Ramos (cell line): ENCODE results near the gene TCERG1L.
"Not testable (repeated sequence)": the region's sequence is repeated elsewhere in the genome, so short reads cannot be mapped to it uniquely, and the experiment has no call there.

ENCODE experiments used
- in situ Hi-C: fragments of 300-500 bp; cut with MboI; formaldehyde crosslinking; loops from one replicate; pipeline ENCODE4 v1.14.3; 2022; ENCODE audit warnings: low sequenced_read_pairs; ENCODE audit not compliant: unreplicated experiment

Gene TCERG1L

GRCh38 chr10:131155218-131155875 is 156.2 kb downstream of the TCERG1L start:
- in situ Hi-C loops: no loop called here

DNA sequence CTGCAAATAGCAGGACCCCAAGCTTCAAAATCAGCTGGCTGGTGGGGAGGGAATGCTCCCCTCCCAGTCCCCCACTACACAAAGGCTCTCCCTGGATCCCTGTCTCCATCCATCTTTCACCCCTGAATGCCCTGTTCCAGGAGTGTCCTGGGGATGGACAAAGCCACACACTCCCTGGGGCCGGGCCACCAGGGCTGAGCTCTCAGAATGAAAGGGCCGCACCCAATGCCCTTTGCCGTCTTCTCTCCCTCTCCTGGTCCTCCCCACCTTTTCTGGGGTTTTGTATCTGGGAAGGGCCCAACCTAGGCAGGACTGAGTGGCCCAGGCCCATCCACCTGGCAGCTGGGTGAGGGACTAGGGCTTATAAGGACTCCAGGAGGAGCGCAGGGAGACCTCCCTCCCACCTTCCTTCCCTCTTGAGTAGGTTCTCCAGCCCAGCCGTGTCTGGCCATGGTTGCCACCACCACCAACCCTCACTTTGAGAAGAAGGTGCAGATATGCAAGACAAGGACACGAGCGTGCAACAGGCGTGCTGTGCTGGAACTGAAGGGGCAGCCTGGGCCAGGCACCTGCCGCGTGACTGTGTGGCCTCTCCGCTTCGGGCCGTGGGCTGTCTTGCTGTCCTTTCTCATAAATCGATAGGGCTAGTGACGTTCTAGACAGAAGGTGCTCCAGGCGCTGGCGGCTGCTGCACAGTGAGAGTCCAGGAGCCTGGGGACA is 157.1 kb downstream of the TCERG1L start:
- in situ Hi-C loops: no loop called here

- in situ Hi-C loops: not testable (repeated sequence)
These were observed 159.1 kb downstream of the TCERG1L start for GRCh38 chr10:131152456-131152855.

GRCh38 chr10:131150126-131150525 is 161.4 kb downstream of the TCERG1L start:
- in situ Hi-C loops: no loop called here

GRCh38 chr10:131149586-131149985 is 161.9 kb downstream of the TCERG1L start:
- in situ Hi-C loops: no loop called here

DNA sequence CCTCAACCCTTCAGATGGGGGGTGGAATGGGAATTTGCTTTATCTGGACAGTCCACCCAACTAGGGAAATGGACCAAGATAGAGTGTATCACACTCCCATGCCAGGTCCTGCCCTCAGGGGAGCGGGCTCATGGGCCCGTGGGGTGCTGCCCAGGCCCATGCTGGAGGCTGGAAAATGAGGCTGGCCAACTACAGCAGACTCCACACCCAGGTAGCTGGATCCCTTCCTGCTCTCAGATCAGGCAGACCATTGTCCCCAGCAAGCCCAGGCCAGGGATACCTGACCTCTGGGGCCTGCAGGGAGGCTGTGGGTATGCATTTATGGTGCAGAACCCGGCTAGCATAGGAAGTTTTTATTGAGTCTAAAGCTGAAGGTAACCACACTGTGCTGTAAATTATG is 162.4 kb downstream of the TCERG1L start:
- in situ Hi-C loops: no loop called here

DNA sequence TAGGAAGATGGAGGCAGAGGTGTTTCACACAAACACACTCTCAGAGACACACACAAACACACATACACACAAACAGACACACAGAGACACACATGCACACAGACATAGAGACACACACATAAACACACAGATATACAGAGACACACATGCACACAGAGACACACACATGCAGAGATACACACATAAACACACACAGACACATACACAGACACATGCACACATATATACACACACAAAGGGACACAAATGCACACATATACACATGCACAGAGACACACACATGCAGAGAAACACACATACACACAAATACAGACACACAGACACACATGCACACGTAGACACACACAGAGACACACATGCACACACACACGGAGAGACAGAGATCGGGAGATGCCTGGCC is 163.3 kb downstream of the TCERG1L start:
- in situ Hi-C loops: no loop called here

DNA sequence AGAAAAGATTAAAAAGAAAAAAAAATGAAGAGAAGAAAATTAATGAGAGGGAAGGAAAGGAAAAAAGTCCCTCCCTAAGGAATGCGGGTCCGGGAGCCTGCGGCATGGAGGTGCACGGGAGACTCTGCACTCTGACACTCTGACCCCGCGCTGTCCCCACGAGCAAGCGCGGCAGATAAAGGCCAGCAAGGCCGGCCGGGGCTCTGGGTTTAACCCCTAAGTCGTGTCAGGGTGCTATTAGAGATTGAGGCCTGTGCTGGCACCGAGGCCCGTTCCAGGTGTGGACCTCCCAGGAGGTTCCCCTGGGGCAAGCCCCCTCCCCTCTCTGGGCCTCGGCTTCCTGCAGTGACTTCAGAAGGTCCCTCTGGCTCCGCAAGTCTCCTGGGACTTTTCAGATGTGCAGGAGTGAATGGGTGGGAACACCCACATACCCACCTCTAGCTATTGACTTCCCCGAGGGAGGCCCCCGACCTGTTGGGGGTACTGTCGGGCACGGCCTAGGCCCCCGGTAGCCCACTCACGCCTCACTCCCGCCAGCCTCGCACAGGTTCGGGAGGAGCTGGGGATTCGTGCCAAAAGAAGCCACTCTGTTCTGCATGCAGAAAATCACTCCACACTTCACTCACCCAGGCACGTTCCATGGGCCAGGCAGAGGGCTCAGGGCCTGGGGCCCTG is 164.1 kb downstream of the TCERG1L start:
- in situ Hi-C loops: no loop called here

DNA sequence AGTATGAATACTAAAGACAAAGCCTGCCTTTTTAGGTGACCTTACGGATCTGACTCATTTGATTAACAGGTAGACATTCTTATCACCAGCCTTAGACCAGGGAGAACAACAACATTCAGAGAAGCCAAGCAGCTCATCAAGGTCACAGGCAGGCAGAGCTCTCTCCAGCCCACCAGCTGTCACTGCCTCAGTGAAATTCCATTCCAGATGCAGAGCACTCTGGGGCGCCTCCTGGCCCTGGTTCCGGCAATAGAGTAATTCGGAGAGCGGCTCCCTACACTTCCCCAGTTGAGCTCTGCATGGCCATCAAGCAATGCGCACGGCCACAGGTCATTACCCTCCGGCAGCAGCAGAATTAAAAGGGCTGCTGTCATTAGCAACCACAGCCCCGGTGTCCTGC is 164.7 kb downstream of the TCERG1L start:
- in situ Hi-C loops: no loop called here

- in situ Hi-C loops: no loop called here
These were observed 165.8 kb downstream of the TCERG1L start for GRCh38 chr10:131145756-131146155.

DNA sequence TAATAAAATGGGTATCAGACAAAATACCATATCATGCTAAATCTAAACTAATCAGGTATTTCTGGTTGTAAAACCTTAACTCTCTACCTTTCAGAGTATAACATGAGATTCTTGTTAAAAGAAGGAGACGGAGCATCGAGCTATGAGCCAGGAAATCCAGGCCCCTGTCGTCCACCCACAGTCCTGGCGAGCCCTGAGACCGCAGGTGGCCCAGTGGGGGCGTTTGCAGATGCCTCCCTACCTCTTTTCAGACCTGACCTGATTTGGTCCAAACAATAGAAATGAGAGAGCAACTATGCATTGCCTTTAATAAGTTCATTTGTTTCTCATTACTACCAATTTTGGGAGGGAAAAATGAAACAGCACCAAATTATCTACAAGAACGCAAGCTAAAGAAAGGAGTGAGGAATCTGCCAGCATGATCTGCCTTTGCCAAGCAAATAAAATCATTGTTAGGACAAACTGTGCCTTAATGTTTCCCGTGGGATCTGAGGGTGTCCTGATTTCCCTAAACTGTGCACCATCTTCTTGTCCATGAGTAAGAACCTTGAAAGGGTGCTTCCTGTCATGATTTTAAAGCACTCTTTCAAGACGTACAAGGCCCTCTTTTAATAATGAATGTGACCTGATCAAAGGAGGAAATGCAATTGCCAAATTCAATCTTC is 166.7 kb downstream of the TCERG1L start:
- in situ Hi-C loops: no loop called here

- in situ Hi-C loops: no loop called here
These were observed 167.3 kb downstream of the TCERG1L start for GRCh38 chr10:131144196-131144595.

- in situ Hi-C loops: no loop called here
These were observed 167.9 kb downstream of the TCERG1L start for GRCh38 chr10:131143425-131144165.

DNA sequence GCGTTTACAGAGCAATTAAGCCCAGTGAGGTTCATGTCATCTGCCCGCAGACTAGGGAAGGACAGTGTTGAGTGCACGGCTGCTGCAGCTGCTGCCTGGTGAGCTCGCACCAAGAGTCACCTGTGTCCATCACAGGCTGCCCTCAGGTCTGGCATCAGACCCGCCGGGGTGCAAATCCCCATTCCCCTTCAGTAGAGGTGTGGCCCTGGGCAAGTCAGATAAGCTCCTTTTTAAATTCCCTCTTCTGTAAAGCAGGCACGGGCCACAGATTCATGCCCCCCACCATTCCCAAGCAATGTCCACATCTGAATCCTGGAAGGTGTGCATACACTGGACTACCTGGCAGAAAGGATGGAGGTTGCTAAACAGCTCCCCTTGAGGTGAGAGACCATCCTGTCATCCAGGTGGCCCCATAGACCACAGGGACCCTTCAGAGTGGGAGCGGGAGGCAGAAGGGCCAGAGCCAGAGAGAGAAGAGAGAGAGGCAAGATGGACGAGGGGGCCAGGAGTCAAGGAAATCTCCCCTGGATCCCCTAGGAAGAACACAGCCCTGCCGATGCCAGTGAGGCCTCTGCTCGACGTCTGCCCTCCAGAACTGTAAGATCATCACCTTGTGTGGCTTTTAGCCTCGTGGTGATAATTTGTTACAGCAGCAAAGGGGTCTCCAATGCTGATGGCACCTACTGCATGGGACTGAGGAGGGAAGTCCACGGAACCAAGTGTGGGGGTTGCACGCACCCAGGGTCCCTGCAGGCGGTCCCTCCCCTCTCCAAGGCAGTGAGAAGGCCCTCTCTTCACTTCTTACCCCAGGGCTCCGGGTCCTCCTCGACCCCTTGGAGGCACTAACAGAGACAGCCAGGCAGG is 168.8 kb downstream of the TCERG1L start:
- in situ Hi-C loops: no loop called here

DNA sequence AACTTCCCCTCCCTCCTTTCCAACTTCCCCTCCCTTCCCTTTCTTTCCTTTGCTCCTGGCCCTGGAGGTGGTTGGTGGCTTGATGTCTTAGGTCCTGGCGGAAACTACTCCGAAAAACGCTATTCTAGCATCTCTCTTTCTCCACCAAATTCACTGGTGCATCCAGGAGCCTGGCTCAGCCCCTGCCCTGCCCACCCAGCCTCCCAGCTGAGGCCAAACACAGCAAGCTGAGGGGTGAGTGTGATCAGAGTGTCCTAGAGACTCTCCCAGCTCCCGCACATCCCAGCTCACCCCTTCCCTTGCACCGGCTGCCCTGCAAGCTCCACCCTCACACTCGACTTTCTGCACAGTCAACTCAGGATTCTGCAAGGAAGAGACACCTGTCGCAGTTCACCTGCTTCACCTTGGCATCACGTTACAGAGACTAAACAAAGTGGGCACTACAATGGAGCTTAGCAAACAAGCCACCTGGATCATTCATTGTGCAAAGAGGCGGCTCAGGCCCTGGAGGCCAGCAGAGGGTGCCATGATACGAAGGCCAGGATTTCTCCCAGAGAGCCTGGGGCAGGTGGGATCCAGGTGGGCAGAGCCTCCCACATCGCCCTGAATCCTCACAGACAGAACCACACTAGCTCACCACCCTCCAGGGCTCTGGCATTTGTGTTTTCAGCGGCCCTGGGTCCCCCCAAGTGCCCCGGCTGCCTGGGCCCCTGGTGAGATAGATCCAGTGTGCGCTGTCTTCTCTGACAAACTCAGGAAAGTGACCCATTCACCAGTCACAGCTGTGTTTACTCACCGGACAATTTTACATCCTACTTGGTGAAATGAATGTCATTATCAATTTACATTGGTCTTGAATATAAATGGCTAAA is 169.6 kb downstream of the TCERG1L start:
- in situ Hi-C loops: no loop called here

- in situ Hi-C loops: no loop called here
These were observed 170.3 kb downstream of the TCERG1L start for GRCh38 chr10:131141207-131141606.

DNA sequence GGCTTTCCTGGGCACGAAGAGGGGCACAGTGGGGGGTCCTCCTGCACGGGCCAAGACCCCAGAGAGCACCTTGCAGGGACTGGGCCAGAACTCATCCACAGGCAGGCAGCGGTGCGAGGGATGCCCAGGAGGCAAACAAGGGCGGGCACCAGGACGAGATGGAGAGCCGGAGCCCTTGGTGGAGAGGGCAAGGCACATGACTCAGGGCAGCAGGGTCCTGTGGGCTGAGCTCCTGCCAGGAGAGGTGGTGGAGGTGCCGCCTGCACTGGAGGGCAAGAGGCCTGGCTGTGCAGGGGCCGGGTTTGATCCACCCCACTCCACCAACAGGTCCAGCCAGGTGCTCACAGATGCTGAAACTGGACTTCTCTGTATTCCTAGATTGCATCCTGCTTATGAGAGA is 170.9 kb downstream of the TCERG1L start:
- in situ Hi-C loops: no loop called here

GRCh38 chr10:131137223-131137622 is 174.3 kb downstream of the TCERG1L start:
- in situ Hi-C loops: no loop called here
